ENCODE measurements around the gene CRACDL.
"Not testable (repeated sequence)": the region's sequence is repeated elsewhere in the genome, so short reads cannot be mapped to it uniquely, and the experiment has no call there.

The CRACDL gene

DNA sequence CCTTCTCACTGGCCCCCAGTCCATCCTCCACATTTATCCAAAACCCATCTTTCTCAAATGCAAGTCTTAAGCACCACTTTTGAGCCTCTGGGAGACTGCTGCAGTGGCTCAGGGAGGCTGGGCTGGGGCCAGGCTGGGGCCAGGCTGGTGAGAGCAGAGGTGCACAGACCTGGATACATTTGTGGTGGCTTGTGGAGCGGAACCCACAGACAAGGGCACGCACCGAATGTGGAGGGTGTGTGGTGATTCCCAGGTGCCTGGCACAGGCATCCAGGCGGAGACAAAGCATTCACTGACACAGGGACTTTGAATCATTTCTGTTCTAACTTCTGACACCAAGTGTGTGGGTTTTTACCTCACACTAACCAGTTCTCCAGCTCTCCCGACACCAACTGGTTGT is 162.9 kb downstream of the CRACDL start:
- DNase-seq = no peak

DNA sequence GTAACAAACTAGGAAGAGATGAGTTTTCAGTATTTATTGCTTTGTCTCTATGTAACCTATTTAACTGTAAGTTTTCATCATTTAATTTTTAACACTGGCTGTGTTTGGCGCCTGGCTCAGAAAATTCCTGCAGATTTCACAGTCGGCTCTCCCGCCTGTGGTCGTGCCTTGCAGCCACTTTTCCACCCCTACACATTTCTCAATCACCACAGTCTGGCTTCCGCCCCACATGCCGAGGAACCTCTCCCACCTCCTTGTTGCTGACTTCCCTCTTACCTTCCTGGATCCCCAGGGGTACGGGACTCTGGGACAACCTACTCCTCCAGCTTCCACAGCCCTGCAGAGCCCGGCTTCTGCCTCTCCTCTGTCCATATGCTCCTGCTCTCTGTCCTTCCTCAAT is 163.5 kb downstream of the CRACDL start:
- DNase-seq = no peak

DNA sequence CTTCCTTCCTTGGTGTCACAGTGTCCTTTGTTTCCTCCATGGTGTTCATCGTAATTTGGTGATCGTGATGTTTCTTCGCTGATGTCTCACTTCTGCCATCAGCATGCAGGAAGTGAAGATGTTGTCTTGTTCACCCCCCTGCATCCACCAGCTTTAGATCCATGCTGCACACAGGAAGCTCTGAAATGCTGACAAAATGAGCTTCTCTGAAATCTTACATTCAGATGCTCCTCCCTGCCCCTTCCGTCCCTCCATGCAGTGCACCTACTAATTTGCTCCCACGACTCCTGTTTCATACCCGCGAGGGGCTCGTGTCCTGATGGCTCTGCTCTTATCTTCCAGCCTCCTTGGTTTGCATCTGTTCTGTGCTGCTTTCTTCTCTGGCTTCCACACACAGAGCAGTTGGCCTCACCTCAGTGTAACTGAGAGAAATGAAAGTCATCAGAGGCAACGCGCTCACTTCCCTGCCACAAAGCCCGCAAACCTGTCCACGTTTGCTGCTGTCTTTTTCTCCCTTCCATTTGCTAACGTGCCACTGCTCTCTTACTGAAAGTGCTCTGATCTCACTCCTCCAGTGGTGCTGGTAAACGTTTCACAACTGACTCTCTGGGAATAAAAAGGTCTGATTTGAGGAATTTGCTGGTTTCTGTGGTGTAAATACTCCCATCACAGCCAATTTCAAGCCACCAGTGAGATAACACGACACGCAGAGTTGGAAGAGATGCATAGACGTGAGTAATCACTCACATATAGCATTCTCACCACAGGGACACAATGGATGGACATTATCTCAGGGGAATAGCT is 164.1 kb downstream of the CRACDL start:
- peak; percentile 54 for DNase-seq

DNA sequence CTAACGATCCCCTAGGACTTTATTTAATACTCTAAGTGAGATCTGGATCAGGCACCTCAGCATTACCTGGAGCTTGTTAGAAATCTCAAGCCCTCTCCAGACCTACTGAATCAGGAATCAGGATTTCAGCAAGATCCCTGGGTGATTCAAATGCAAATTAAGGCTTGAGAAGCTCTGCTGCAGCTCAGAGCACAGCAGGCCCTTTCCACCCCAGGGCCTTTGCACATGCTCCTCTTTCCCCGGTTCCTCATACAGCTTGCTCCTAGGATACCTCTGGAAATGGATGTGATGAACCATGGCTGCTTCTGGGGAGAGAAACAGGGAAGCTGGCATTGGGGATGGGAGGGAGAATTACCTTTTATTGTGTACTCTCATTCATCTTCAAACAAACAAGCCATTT is 164.8 kb downstream of the CRACDL start:
- DNase-seq = no peak

DNA sequence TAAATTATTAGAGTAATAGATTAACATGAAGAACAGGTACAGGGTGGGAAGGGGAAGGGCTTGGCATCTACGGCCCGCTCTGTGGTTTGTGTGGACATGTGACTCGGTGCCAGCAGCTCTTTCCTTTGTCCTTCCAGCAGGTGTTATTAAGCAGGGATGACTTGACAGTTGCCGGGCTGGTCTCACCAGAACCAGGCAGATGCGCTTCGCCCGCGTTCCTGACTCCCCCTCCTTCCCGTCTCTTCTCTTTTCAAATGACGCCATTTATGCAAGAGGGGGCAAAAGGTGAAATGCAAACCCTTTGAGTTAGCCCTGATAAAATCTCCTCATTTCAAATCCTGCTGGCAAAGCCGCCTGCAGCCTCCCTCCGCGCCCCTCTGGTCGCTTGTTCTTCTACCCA is 166.2 kb downstream of the CRACDL start:
- DNase-seq = peak; percentile 31

DNA sequence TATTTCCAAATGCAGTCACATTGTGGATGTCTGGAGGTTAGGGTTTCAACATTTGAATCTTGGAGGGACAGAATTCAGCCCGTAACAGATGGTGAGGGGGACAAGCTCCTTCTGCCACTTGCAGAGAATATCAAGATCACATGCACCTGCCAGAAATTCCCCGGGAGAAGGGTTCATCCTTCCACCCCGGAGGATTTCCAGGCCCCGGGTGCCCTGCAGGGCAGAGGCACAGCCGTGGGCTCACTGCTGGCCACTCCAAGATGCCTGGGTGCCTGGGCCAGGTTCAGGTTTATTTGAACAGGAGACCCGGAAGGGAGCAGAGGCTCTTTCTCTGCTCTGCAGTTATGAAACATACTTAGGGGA is 166.9 kb downstream of the CRACDL start:
- DNase-seq = no peak

DNA sequence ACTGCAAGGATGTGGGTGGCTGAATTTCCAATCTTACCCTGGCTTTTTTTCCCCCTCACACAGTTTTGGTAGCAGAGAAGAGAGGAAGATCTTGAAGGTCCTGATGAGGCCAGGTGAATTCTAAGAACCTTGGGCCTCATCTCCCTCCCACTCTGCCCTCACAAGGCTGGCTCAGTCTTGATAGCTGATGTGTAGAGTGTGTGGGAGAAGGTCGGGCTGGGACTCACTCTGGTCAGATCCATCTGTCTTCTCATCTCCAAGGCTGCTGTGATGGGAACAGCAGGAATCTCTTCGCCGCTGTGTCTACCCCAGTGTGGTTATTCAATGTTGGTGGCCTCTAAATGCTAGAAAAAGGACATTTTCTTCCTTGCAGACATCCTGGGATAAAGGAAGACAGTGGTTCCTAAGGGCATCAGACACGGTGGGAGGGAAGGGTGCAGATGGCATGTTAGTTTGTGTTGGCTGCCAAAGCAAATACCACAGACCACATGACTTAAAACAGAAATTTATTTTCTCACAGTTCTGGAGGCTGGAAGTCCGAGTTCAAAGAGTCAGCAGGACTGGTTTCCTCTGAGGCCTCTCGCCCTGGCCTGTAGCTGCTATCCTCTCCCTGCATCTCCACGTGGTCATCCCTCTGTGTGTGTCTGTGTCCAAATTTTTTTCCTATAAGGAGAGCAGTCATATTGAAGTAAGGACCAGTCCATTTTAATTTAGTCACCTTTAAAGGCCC is 167.5 kb downstream of the CRACDL start:
- no peak for DNase-seq

DNA sequence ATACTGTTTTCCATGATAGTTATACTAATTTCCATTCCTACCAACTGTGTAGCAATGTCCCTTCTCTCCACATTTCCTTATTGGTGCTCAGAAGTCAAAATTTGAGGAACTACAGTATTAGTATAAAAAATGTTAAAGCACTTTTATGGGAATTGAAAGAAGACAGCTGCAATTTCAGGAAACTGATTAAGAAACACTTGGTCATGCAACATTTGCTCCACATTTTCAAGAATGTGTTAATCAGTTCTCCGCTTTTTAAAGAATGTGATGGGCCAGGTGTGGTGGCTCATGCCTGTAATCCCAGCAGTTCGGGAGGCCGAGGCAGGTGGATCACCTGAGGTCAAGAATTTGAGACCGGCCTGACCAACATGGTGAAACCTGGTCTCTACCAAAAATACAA is 171.5 kb downstream of the CRACDL start:
- DNase-seq = no peak

DNA sequence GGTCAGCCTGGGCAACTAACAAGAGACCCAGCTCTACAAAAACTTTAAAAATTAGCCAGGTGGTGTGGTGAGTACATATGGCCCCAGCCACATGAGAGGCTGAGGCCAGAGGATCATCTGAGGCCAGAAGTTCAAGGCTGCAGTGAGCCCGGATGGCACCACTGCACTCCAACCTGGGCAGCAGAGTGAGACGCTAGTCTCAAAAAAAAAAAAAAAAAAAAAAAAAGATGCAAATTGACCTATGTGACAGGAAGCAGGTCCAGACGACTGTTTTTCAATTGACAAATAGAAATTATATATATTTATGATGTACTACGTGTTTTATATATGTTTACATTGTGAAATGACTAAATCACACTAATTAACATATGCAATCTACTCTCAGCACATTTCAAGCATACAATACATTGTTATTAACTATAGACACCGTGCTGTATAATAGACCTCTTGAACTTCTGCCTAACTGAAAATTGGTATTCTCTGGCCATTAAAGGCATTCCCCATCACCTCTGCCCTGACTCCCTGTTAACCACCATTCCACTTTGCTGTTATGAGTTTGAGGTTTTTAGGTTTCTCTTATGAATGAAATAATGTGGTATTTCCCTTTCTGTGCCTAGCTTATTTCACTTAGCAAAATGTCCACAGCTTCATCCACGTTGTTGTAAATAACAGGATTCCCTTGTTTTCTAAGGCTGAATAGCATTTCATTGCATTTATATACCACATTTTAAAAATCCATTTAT is 172.6 kb downstream of the CRACDL start:
- no peak for DNase-seq

DNA sequence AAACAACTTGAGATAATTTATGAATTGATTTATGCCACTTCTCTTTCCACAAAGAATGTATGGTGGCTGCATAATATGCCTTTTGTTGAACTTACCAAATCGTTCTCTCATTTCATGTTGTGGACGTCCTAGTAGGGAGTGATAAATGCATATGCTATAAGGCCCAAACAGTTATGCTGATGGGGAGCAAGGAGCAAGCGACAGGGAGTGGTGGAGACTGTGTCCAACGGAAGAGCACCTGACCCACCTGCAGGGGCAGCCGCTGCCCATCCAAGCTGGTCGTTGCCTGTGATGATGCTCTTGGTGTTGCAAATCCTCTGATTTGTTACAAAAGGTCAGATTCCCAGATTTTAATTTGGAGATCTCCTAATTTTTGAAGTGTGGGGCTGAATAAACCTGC is 174.1 kb downstream of the CRACDL start:
- DNase-seq = no peak

DNA sequence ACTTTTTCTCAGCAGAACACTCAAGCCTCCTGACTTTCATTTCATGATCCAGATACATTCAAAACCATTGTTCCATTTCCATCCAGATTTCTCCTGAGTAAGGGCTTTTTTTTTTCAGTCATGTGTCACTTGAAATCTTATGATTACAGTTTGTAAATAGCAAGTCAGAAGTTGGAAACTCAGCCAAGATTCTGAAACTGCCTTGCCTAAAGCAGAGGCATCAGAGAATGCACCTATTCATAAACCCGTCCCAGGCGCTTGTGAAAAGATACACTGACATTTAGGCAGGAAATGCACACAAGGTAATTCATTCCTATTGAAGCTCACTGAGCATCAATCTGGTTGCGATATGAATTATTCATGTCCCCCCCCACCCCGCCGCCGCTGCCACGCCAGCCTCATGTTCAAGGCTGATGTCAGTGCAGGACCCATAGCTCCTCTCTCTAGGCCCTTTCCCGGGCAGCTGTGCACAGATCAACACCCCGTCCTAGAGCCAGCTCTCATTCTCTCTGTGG is 174.7 kb downstream of the CRACDL start:
- DNase-seq = peak; percentile 47

DNA sequence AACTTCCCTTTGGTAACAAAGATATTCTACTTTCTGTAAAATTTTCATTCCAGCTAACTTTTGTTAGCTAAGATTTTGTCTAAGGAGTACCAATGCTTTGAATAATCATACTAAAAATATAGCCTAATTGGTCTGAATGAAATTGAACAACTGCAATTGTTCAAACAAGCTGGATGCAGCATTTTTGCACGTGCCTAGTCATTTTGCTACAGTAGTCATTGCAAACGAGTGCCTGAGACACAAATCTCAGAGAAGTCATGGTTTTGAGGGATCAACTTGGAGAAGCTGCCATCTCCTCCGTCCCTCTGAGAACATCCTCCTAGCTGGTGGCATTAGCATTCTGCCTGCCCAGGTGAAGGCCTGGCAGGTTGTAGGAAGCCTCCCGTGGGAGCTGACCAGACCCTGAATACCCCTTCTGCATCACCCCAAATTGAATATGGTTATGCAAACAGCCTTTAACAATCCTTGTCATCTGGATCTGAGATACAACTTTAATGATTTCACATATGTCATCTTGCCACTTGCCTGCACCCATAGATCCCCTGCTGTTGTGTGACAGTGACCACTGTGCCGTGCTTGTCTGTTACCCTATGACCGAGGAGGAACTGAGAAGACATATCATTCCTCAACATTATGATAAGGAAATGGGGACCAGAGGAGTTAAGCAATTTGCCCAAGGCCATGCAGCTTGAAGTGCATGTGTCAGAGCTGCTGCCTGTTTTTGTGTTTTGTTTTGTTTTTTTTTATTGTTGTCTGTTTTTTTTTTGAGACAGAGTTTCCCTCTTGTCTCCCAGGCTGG is 176.0 kb downstream of the CRACDL start:
- no peak for DNase-seq

DNA sequence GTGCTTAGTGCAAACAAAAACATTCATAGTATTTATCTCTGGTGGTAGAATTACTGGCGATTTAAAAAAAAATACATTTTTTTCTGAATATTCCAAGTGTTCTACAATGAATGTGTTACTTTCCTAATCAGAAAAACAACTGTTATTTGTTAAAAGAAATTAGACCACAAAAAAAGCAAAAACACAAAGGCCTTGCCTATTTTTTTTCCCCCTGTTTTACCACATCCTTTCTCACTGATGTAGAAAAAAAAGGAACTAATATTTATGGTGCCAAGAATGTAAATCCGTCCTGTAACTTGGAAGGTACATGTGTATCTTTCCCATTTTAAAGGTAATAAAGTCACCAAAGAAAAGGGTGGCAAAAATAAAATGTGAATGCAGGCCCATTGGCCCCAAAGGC is 176.7 kb downstream of the CRACDL start:
- no peak for DNase-seq

DNA sequence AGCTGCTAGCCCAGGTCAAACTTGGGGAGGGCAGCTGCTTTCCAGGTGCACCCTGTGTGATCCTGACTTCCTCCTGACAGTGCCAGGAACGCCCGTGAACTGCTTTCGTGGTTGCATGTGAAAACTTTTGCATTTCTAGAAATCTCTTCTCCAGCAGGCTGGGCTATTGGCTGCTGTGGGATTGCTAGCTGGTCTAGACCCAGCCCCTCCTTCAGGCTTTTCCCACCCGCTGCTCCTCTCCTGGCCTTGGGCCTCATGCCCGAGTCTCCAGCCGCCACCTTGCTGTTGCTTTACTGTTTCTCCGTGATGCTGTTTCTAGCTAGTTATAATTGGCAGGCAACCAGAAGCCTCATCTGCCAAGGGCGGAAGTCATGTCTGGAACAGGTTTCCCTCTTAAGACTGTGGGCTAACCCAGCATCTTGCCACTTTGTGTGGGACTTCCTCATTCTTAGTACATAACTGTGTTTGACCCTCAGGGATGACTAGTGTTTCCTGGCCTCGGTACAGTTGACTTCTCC is 178.1 kb downstream of the CRACDL start:
- DNase-seq = peak; percentile 55

DNA sequence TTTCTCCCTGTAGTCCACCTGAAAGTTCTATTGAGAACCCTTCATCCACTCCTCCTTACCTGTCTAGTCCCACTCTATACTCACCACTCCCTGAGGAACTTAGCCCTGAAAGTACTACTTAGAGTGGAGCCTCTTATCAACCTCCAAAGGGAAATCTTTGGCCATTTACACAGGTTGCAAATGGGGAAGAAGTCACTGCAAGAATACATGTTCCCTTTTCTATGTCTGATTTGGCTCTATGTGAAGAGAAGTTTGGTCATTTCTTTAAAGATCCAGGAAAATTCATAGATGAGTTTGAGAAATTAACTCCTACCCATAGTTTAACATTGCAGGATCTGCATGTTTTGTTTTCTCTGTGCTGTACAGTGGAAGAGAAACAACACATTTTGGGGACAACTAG is 182.2 kb downstream of the CRACDL start:
- no peak for DNase-seq

DNA sequence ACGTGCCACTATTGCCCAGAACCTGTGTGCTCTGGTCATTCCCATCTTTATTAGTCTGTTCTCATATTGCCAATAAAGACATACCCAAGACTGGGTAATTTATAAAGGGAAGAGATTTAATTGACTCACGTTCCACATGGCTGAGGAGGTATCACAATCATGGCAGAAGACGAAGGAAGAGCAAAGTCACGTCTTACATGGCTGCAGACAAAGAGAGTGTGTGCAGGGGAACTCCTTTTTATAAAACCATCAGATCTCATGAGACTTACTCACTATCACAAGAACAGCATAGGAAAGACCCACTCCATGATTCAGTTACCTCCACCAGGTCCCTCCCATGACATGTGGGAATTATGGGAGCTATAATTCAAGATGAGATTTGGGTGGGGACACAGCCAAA is 183.3 kb downstream of the CRACDL start:
- not testable (repeated sequence) for DNase-seq

DNA sequence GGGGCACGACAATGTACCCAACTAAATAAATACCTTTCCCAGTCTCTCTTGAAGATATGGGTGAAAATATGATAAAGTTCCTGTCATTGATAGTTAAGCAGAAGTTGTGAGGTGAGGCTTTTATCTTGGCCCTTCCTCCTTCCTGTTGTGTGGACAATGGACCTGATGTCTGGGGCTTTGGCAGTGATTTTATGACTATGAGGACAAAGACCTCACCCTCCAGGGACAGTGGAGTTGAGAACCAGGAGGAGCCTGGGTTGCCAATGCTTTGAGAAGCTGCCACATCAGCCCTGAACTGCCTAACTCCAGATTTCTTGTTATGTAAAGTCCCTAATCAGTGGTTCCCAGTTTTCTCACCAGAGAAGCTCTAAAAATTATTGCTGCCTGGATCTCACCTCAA is 184.3 kb downstream of the CRACDL start:
- DNase-seq = no peak

DNA sequence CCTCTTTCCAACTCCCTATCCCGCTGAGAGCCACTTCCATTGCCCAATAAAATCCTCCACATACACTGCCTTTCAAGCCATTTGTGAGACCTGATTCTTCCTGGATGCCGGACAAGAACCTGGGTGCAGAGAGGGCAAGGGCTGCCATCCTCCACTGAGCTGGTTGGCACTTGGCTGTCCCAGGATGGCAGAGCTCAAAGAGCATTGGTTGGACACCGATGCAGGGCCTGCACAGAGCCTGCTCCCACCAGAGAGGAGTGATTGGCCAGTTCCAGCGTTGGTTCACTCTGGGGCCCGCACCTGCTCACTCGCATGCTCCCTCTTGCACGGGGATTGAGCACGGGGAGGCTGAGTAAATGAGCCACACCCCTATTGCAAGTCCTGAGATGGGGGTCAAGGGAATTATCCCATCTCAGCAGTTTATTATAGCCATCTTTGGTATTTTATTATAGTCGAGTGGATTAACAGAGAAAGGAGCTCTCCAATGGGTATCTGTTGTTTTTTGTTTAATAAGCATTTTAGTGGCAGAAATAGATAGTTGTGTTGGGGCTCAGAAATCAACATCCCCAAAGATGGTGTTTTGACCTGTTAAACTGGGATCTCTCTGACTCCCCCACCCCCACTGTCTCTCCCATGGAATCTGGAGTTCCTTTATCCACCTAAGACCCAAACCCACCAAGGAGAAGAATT is 185.3 kb downstream of the CRACDL start:
- no peak for DNase-seq

DNA sequence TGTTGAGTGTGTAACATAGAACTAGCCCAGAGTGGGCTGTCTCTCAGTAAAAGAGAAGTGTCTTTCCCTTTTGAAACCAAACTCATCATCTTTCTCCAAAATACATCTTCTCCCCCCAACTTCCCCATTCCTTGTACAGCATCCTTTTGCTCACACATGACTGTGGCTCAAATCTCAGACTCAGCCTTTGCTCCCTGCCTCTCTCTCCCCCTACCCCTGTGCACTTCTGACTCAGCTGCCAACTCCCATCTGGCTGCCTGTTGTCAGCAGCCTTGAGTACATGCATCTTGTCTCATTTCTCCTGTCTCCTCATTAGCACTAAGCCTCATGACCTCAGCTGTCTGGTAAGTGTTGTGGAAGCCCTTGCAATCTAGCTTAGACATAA is 187.0 kb downstream of the CRACDL start:
- DNase-seq = no peak

DNA sequence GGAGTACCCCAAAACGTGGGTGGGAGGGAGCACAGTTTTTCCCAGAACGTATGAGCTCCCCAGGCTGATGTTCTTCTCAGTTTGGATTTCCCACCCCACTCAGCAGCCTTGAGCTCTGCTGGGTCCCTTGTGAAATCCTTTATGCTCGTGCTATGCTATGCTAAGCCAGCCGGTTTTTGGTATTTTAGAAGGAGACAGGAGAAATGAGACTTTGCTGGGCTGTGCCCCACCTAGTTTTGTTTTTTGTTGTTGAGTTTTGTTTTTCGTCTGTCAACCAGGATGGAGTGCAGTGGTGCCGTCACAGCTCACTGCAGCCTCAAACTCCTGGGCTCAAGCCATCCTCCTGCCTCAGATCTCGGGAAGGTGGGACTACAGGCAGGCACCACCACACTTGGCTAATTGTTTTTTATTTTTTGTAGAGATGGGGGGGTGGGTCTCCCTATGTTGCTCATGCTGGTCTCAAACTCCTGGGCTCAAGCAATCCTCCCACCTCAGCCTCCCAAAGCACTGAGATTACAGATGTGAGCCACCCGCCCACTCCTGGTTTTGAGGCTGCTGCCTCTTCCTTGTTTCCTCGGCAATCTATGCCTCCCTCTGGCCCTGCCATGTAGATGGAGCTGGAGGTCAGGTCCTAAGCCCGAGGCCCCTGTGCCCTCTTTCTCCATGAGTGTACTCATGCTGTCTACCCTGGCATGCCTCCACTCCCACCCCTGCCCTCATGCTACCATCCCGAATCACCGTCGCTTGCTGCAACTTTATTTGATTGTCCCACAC is 187.5 kb downstream of the CRACDL start:
- no peak for DNase-seq

DNA sequence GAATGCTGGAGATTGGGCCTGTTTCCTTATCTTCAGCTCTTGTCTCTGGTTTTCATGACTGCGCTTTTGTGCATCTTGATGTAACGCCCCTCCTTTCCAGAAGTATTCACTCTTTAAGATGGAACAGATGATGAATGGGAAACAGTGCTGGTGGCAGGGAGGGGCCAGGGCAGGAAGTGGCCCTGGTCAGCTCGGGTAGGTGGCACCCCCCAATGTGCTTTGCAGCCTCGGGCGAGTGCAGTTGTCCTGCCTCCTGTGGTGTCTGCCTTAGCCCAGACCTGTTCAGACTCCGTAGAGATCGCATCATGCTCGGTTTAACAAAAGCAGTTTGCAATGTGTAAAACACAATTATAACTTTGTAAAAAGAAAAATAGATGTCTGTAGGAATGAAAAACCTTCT is 188.1 kb downstream of the CRACDL start:
- no peak for DNase-seq
